Activated CD8-positive, alpha-beta memory T cell treated with anti-CD3 and anti-CD28 coated beads, Interleukin-2, amount 50 U/mL, for 48 hours (primary cell): ENCODE measurements around the gene ATP8A1.

ENCODE experiments used
- DNase-seq: peaks from one replicate; pipeline ENCODE4 v3.0.0-alpha.2; 2020

Gene ATP8A1

GRCh38 chr4:42646999-42647541, 9.8 kb downstream of the ATP8A1 start:
- no peak for DNase-seq

GRCh38 chr4:42646013-42646784, 10.7 kb downstream of the ATP8A1 start:
- DNase-seq = no peak

- DNase-seq = no peak
These were observed 12.0 kb downstream of the ATP8A1 start for GRCh38 chr4:42644897-42645296.

- no peak for DNase-seq
These were observed 13.2 kb downstream of the ATP8A1 start for GRCh38 chr4:42643685-42644084.

GRCh38 chr4:42642845-42643615, 13.9 kb downstream of the ATP8A1 start:
- DNase-seq = no peak

DNA sequence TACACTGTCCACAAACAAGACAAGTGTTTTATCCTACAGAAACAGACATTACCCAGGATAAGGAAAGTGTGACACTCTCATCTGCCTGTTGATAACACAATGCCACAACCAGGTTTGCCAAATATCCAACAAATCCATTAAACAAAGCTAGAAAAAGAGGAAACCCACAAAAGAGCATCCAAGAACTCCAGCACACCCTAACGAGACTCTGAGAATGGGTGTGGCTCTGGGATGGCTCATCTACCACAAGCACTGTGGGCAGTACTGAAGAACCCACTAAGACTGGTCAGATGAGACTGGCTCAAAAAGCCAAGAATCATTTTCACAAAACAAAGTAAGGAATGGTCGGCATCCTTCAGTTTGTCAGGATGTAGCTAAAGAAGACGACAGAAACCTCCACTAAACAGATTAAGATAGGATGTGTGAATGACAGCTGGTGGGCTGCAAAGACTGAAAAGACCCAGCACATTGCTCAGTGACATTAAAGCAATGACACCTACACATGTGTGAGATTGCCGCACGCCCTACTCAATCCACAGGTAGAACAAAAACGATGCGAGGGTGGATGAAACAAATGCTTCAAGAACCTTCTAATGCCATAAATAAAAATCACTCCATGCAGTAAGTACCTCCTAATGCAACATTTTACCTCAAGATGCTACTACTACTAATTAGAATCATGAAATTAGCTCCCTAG, 14.7 kb downstream of the ATP8A1 start:
- DNase-seq = no peak

DNA sequence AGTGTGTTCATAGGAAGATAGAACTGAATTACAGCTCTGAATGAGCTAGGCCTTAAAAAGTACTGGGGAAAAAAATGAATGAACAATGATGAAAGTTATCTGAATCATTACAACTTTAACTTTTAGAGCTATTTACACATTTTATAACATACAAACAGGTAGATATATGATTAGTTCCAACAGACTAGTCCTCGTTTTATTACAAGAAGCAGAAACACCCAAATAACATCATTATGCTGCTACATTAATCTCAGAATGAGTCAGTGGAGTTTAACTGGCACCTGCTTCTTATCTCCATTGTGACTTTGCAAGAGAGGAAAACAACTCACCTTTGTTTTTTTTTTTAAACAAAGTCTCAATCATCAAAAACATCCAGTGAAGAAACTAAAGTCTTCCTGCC, 15.2 kb downstream of the ATP8A1 start:
- DNase-seq = no peak

DNA sequence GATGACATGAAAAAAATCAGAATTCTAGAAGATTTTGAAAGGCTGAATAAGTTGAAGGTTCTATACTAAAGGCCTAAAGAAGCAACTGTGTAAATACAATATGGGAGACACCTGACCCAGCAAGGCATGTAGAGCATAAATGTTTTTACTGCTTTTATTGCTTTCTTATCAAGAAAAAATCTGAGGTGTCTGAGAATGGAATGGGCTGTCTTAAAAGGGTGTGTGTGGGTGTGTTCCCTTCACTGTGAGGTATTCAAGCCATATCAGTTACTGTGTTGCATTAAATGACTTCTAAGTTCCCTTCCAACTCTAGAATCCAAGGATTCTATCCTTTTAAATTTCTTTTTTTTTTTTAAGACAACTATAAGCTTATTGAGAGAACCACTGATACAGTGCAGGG, 15.7 kb downstream of the ATP8A1 start:
- DNase-seq = no peak

GRCh38 chr4:42640613-42641012, 16.3 kb downstream of the ATP8A1 start:
- DNase-seq = no peak

GRCh38 chr4:42638993-42639392, 17.9 kb downstream of the ATP8A1 start:
- DNase-seq = no peak

DNA sequence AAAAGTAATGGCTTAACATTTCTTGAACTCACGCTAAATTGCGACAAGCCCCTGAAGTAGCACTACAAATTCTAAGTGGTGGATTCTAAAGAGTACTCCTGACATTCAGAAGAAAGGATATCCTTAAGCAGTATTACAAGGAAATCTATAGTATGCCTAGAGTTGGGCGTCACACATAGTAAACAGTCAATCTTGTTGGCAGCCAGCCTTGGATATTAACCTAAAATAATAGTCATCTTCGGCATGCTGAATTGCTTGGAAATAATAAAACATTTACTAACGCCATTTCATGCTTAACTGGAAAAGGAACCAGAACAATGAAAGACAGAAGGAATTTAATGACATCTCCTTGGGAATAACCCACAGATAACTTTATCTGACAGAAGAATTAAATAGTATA, 18.6 kb downstream of the ATP8A1 start:
- no peak for DNase-seq

DNA sequence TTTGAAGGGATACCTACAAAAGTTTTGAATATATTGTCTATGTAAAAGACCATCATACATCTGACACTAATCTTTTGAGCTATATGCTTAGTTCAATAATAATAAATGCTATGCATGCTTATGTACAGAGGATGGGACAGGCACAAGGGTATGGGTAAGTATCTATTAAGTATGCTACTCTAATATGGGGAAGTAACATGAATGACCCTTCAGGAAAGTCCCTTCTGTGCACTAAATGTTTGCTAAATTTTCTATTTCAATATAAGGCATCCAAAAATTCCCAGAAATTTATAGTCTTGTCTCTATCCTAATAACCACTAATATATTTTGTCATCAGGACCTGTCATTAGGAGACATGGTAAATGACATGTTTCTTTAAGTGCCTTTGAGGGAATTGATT, 19.0 kb downstream of the ATP8A1 start:
- DNase-seq = no peak

DNA sequence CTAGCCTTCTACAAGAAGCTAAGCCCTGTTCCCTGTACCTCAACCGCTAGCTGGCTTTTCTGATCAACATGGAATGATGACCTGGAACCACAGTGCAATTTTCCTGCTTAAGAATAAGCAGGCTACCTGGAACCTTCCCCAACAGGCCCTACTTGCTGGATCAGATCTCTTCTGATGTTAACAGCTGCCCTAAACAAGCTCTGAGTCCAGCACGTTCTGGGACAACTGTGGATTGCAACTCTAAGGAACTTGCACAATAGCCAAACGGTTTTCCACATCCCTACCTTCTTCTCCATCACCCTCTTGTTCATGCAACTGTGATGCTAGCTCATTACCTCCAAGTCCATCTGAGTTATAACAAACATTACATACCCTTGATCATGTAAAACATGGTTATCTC, 19.8 kb downstream of the ATP8A1 start:
- DNase-seq = no peak

DNA sequence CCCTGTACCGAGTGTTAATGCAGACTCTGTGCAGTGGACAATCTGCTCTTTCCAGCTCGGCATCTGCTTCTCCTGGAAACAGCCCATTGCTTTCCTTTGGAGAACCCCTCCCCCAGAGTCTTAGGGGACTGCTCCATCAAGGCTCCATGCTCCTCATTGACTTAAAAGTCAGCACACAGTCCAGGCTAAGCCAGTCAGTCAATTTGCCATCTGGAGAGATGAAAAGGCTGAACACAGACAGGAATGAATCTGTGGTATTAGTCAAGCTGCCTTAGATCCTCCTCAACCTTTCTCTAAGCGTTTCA, 20.3 kb downstream of the ATP8A1 start:
- DNase-seq = no peak

DNA sequence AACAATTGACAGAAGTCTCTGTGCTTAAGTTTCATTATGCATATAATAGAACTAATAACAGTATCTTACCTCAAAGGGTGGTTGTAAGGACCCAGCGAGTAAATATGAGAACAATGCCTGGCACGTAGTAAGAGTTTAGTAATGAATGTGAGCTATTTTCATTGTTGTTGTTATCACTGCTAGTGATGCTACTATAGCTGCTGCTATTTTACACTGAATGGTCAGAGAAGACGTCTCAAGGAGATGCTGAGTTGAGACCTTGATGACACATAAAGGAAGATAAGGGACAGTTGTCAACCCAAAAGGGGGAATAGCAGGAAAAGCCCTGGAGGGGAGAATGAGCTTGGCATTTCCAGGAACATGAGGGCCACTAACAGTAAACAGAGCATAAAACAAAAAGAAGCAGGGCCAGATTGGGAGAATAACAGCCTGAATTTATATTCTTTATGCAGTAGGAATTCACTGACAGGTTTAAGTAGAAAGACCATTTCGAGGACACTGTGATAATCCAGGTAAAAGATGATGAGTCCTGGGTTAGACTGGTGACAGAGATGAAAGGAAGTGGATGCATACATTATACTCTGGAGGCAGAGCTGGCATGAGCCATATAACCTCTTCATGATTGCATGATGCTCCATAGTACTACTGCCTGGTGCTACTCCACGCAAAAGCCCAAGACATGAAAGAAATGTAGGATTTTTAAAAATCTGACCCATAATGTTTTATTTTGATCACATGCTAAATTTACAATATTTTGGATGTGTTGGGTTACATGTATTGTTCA, 23.1 kb downstream of the ATP8A1 start:
- DNase-seq = no peak

DNA sequence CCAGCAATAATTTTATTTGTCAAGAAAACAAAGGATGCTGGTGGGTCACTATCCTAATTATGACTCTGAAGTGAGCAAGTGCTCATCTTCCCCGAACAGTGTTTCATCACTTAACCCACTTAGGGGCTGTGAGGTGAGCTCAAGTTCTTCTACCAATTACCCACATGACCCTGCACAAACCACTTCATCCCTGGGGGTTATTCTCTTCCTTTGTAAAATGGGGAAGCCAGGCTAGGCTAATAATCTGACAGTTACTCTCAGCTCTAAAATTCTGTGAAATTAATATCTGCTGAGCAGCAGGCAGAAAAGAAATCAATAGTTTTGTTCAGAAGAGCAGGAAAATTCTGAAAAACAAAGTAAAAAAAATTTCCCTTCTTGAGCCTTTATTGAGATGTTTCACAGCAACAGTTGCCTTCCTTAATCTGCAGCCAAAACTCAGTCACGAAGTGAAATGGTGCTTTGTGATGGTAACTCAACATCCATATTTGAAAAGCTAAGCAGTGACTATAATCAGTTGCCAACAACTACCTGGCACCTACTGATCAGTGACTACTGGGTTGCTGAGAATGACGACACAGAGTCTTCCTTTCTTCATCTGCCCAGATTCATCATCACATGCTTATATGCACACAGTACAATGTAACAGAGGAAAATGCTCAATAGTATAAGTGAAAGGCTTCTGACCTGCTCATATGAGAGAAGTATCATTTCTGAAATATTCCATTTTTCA, 24.1 kb downstream of the ATP8A1 start:
- no peak for DNase-seq

DNA sequence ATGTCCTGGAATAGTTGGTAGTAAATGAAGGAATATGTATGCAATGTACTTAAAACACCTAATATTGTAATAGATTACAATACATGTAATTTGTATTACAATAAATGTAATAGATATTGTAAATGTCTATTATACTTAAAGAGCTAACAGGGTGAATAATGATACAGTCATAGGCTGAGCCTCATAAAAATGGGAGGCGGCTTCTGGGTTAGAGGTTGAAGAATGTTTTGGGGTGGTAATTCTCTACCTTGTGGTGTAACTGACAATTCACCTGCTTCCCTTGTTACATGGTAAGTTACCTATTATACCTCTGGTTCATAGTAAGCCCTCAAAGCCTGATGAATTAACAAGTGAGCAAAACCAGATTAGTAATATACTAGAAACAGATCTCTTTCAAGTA, 26.0 kb downstream of the ATP8A1 start:
- no peak for DNase-seq

DNA sequence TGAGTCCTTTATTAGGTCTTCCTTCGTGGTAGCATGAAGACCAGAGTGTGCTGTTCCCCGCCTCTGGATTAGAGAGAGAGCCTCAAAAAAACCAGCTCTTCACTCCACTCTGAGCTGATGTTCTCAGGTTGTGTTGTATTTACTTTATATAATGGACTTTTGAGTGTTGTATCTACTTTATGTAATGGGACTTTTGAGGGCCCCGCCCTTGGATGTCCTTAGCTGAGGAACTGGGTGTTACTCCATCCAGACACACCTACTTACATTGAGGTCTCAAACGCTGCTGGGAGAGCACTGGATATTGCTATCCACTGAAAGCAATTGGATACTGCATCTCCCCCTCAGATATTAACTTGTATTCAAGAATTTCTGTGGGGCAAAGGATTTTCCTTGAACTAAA, 28.2 kb downstream of the ATP8A1 start:
- DNase-seq = no peak

DNA sequence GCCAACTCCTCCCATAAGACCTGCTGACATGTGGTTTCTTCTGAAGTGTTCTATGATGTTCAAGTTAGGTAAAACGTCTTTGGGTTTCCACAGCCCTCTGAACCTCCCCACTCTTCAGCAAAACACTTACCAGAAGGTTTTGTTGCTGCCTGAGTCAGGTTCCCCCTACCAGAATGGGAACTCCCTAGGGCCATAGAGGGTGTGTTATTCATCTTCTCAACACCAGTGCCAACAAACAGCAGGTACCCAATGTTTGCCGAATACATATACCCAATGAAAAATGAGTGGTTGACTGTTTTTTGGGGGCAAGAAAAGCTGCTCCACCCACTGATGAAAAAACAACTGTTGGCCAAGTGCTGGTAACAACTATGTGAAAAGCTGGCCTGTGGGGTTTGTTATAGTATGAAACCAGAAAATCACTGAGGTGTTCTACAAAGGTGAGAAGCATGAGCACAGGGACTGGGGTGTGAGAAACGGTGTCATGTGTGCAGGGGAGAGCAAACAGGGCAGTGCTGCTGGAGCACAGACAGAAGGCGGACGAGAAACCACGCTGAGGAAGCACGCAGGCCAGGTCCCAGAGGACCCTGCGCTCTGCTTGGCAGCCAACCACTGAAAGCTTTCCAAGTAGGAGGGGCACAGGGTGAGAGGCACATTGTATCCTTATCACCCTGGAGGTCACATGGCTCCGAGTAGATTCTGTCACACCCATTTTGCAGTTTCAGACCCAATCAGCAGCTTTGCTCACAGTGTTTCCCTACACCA, 28.8 kb downstream of the ATP8A1 start:
- peak; percentile 69 for DNase-seq

GRCh38 chr4:42626629-42627146, 30.2 kb downstream of the ATP8A1 start:
- DNase-seq = no peak

GRCh38 chr4:42625329-42625728, 31.6 kb downstream of the ATP8A1 start:
- DNase-seq = no peak
